Cardiac fibroblast (primary cell): ENCODE measurements around the gene AREL1.

Experiments
- DNase-seq, 2 donors: peaks; one replicate each; pipeline versions ENCODE4 v3.0.0 to v3.0.0-alpha.2; 2010; ENCODE audit warnings: low read depth in 2 of 2
- H3K4me3 ChIP-seq, 2 donors: replicated peaks in 1 of 2; 1 replicate in 1 of 2; 2 replicates in 1 of 2; pipeline ENCODE4 v1.5.1; 2011; ENCODE audit warnings: low read depth in 2 of 2, low read length in 2 of 2, mild to moderate bottlenecking in 2 of 2, moderate library complexity in 1 of 2
- CTCF ChIP-seq: IDR thresholded peaks from one replicate; pipeline ENCODE4 v1.5.1; 2011; ENCODE audit warnings: low read depth, mild to moderate bottlenecking, low read length, inconsistent platforms

Gene AREL1

GRCh38 chr14:74645756-74646470 lies 67.0 kb downstream of the AREL1 start:
- no peak for TF ChIP-seq CTCF
- no peak overlapping the region for H3K4me3 ChIP-seq
- DNase-seq, result no peak

GRCh38 chr14:74645244-74645643 lies 67.6 kb downstream of the AREL1 start:
- DNase-seq, result peak in 1 of 2 donors; percentile 51
- TF ChIP-seq CTCF, result no peak
- H3K4me3 ChIP-seq, result no peak overlapping the region

- no peak for TF ChIP-seq CTCF
- peak in 1 of 2 donors; percentile 41 for DNase-seq
- no peak overlapping the region for H3K4me3 ChIP-seq
Measured at GRCh38 chr14:74641601-74642391, 71.1 kb downstream of the AREL1 start.

GRCh38 chr14:74638966-74639365 lies 73.9 kb downstream of the AREL1 start:
- no peak for TF ChIP-seq CTCF
- DNase-seq, result peak; percentile 72 to 83
- H3K4me3 ChIP-seq, result no peak overlapping the region

- no peak for TF ChIP-seq CTCF
- no peak for DNase-seq
- H3K4me3 ChIP-seq, result no peak overlapping the region
Measured at GRCh38 chr14:74638066-74638465, 74.8 kb downstream of the AREL1 start.

- DNase-seq, result no peak
- no peak for TF ChIP-seq CTCF
- H3K4me3 ChIP-seq, result no peak overlapping the region
Measured at GRCh38 chr14:74637178-74637550, 75.7 kb downstream of the AREL1 start.
